GM19438 (cell line): ENCODE data around the gene BAK1.
A peak's percentile ranks its signal among the peaks of the same experiment; 100 is the strongest.

ENCODE experiments used
- ATAC-seq: cut with Tn5 transposase; IDR thresholded peaks from one replicate; pipeline ENCODE4 v1.9.1; 2021; ENCODE audit warnings: low read depth; ENCODE audit not compliant: unreplicated experiment

BAK1 gene

DNA sequence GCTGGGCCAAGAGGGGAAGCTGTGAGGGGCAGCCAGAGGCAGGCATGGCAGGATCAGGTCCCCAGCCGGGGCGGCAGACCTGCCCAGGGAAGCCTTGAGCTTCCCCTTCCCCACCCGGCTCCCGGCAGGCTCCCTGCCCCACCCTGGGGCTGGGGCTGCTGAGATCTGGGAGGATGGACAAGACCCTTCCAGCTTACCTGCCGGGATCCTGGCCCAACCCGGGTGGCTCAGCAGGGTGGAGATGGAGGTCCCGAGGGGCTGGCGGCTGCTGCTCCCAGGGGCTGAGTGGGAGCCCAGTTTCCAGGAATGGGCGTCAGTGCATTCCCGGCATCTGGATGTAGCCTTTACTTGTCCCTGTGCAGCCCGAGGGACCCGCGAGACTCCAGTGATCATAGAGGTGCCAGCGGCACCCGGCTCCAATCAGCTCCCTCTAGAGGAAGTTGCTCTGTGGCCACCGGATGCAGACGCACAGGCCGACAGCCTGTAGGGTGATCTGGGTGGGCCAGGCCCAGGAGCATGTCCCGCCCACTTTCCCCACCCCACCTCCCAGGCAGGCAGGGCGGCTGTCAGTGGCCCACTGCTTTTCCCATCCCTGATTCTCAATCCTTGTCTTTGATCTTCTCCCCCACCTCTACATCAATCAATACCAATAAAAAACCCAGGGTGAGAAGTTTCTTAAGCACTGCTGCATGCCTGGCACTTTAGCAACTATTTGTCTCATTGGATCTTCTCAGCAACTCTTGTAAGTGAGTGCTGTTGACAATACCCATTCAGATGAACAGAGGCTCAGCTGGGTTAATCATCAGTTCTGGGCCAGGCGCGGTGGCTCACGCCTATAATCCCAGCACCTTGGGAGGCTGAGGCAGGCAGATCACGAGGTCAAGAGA is at the start of gene BAK1:
BAK1 (minus strand) TSS at position 449 of the 887 bp plus-strand sequence. CDS start 2,672 bp downstream, outside the sequence.
- peak; percentile 79 for ATAC-seq

DNA sequence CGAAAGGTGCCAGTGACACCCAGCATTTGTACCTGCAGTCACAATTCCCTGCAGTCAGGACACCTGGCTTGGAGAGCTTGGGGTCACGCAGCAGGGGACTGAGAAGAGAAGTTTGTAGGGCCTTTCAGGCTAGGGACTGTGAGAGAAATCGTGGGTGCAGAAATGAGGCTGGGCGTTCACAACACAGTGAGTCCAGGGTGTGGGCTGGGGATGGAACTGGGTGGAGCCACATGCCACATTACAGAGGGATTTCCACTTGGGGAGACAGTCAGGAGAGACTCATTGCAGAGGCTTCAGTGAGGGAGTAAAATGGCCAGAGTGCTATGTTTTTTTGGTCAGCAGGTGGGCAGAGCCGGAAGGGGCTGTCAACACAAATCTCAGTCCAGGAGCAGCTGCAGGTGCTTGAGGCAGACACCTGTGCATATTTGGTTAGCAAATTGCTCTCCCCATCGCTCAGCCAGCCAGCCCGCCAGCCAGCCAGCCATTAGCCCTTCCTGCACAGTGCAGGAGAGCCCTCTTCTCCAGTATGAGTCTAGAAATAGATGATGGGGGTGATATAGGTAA is 48.4 kb upstream of the BAK1 start:
- no peak for ATAC-seq

DNA sequence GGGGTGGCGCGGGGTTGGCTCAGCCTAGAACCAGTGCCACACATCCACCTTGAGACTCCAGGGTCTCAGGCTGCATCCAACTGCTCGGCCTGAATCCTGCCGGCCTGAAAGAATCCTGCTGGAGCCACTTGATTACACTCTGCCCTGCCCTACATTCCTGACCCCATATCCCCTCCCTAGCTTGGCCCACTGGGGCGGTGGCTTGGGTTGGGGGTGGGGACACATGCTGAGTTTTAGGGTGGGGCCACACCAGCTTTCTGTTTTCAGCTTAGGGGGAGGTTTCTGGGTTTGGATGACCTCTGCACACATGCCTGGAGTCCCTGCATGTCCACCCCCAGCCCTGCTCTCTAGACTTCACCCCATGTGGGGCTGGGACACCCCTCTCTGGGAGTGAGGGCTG is 47.8 kb upstream of the BAK1 start:
- no peak for ATAC-seq

DNA sequence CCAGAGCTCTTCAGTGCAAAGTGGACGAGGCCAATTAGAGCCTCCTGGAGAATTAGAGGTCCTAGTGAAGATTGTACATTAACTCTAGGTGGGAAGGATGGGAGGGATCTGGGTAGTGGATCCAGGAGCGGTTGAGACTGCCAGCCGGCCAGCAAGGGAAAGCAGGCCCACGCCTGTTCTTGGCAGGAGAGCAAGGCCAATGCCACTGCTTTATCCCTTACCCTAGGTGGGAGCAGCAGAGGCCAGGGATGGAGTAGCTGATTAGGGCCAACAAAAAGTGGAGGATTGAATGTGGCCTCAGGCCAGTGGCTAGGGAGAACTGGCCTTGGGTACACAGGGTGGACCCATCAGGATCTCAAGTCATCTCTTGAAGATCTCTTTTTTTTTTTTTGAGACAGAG is 44.8 kb upstream of the BAK1 start:
- no peak for ATAC-seq

DNA sequence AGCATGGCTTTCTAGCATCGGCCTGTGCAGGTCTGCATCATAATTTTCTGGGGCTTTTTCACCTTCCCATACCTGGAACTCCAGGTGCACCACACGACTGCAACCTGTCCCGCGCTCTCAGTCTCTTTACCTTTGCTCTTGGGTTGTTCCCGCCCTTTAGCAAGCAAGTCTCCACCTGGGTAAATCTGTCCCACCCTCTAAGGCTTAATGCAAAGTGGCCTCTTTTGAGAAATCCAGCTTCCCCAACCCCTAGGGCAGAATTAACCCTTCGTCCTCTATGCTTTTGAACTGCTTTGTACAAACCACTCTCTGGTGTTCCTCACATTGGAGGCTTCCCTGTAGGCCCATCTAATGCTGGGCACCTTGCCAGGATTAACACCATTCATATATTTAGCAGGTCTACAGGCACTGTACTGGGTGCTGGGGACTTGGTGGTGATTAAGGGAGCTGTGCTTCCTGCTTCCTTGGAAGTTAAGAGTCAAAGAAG is 43.9 kb upstream of the BAK1 start:
- ATAC-seq: no peak

DNA sequence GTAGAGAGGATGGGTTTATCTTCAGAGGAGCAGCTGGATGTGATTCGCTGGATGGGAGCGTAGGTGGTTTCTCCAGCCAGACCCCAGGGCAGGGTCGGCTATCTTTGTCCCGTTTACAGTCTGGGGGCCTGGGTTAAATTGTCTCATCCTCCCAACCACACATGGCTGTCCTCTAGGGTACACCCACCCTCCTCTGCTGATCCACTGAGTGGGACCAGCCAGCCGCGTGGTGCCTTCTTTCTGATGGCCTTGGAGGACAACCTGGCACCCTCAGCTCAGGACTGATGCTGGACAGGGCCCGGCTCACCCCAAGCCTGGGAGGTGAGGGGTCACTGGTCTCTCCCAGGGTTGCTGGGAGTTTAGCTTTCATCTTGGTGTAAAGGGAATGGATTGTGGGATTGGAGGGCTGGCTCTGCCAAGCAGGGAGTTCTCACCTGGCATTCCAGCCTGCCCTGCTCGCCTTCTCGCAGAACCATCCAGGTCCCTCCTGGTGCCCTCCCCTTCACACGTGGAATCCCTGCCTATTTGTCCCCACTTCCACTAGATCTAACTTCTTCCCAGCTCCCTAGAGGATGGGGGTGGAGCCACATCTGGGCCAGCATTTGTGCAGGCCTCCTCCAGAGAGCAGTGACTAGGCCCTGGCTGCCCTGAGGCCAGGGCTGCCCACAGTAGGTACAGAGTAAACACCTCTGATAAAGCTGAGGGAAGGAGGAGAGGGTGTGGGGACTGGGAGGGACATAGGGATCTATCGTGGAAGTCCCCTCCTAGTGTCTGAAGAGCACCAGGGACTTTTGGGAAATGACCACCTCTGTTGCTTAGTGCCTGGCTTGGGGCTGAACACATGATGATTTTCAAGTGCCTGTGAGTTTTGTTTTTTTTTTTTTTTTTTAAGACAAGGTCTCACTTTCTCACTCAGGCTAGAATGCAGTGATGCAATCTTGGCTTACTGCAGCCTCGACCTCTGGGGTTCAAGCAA is 42.7 kb upstream of the BAK1 start:
- no peak for ATAC-seq

DNA sequence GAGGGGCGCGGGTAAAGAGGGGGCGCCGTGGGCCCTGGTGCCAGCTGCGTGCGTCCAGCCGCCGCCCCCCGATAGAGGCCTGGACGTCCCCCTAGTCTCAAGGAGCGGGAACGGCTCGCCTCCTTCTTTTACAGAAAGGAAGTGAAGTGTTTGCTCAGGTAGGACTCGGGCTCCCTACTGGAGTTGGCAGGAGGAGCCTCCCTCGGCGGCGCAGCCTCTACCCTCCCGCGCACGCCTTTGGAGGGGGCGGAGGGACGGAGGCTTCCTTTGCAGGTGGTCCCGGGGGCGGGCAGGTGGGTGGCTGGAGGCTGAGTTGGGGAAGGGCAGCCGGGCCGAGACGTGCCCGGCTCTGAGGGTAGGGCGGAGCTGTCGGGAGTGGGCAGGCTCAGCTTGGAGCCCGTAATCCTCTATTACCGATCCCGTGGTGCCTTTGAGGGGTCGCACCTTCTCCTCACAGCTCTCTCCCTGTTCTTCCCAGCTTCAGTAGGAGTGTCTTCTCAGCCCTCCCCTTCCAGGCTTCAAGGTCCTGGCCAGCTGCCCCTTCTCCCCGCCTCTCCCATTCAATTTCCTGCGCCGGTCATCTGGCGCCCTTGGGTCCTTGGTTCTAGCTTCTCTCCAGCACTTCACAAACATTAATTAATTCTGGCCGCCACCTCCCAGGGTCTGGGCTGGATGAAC is 41.8 kb upstream of the BAK1 start:
- ATAC-seq: no peak

DNA sequence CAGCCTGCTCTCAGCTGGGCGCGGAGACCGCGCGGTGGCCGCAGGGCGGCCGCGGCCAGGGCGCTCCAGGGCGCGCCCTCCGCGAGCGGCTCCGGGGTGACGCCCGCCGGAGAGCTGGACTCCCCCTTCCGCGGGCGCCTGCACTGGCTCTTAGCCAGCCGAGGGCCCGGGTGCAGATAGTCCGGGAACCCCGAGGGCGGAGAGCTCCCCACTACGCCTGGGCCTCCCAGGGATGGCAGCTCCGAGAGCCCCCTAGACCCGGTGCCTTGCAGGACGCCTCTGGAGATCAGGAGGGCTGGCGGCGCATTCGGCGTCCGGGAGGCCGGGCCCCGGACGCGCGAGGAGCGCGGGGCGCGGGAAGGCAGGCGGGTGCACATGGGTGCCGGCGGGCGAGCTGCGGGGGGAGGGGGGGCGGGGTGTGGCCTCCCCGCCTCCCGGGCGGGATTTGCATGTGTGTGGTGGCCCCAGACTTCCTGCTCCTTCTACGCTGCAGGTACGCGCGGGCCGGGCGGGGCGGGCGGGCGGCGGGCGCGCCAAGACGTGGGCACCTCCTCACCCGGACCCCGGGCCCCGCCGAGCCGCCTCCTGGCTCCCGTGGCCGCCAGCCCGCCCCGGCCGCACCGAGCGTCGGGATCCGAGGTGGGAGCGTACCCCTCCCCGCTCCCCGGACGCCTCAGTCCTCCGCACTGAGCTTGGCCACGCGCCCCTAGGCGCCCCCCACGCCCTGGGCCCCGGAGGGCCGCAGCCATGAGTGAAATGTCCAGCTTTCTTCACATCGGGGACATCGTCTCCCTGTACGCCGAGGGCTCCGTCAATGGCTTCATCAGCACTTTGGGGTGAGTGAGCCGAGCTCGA is 41.0 kb upstream of the BAK1 start, which contains the start of gene ITPR3:
ITPR3 (plus strand) TSS at position 467 of the 855 bp plus-strand sequence; CDS start at position 748, 281 bp downstream.
- peak; percentile 72 for ATAC-seq

DNA sequence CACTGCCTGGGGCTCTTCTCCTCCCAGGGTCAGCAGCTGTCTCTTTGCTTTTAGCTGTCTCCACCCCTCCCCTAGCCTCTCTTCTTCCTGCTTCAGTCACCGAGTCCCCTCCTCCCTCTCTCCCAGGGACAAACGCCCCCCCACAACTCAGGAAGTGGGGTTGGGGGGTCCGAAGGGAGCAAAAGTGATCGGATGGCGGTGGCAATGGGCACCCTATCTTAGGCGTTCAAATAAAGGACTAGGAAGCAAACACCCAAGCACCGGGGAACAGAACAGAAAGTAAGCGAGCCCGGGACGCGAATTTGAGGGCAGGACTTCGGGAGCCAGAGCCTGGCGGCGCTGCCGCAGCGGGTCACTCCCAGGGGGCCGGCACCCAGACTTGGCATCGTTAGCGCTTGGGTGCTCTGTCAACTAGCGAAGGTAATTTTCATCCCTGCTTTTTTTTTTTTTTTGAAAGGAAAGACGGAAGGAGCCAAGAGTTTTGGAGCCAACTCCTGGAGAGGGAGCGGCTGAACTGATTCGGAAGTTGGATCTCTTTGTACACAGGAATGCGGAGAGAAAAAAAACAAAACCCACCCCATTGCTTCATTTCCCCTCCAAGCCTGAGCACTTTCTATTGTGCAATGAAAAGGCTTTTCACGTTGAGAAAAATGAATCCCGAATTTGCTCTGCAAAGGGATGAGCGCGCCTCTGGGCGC is 40.2 kb upstream of the BAK1 start:
- ATAC-seq: no peak

DNA sequence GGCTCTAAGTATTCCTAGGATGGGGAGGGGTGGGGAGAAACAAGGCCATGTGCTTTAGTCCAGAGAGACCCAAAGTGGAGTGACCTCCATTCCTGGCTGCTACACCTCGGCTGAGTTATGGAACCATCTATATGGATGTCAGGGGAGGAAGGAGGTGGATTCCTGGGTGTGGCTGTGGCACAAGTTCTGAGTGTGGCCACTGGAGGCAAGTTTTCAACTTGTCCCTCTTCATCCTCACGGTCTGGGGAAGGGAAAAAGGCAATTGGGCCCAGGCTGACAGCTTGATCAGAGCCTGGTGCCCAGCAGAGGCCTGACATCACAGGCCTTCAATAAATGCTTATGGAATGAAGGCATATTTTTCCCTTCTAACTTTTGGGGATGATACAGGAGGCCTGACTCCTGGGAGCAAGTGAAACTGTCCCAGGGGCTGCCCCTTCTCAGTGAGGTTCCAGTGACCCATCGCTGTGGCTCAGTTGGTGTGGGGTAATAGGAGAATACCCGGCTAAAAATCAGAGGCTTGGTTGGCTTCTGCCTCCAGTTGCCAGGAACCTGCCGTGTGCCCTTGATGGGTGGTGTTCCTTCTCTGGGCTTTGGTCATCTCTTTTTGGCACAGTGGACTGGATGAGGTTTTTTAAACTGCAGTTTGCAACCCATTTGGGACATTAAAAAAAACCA is 39.2 kb upstream of the BAK1 start:
- ATAC-seq: no peak

DNA sequence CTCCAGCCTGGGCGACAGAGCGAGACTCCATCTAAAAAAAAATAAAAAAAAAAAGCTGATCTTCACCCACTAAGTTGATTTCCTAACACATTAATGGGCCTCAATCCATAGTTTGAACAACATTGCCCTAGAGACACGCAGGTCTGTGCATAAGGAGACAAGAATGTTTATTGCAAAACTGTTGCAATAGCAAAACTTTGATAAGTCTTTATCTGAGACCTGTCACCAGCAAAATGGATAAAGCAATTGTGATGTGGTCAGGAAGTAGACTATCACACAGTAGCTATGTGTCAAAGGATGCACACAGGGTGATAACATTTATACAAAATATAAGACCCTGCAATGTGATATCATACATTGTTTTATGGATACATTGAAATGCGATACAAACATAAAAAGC is 36.8 kb upstream of the BAK1 start:
- no peak for ATAC-seq

DNA sequence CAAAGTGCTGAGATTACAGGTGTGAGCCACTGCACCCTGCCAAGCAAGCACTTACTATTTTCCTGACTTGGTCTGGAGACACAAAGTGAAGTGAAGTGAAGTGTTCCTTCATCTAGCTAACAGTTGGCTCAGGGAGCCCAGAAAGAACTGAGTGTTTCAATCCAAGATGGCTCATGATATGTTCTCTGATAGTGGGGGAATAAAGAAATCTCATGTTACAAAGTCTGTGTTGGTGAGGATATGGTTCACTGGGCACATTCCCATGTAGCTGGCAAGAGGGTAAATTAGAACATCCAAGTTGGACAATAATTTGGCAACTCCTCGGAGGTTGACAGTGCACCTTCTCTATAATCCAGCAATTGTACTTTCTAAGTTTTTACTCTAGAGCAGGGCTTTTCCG is 36.0 kb upstream of the BAK1 start:
- no peak for ATAC-seq

DNA sequence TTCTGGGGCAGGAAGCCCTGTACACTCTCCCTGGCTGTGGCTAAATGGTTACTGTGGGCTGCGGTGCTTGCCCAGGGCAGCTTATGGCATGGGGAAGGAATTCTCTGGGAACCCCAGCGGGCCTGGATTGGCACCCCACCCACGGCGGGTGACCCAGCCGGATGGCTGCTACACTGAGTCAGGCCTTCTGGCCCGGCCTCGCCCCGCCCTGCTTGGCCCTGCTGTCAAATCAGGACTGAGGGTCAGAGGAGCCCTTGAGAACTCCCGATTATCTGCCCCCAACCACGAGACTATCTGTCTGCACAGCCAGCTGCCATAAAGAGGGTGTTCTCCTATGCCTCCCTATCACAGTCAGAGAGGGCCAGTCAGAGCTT is 33.7 kb upstream of the BAK1 start:
- ATAC-seq: no peak

DNA sequence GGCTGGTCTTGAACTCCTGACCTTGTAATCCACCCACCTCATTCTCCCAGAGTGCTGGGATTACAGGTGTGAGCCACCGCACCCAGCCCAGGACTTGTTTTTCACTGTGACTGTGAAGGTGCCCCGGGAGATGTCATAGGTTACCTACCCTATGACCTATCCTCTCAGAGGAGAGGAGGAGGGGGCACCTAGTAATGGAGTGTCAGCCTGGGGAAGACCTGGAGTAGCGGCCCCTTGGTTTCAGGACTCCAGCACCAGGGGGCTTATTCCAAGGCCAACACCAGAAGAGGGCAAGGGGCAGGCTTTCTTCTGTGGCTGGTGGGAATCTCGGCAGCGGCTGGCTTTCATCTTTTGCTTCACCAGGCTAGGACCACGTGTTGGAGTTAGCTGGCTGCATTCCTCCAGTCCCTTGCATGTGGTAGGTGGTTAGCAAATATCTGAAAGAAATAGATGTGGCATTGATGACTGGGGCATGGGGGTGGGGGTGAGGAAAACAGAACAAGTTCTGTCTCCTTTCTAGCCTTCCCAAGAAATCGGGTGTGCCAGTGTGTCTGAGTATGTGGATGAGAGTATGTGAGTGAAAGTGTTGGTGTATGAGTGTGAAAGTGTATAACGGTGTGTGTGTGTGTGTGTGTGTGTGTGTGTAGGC is 33.2 kb upstream of the BAK1 start:
- ATAC-seq: no peak

DNA sequence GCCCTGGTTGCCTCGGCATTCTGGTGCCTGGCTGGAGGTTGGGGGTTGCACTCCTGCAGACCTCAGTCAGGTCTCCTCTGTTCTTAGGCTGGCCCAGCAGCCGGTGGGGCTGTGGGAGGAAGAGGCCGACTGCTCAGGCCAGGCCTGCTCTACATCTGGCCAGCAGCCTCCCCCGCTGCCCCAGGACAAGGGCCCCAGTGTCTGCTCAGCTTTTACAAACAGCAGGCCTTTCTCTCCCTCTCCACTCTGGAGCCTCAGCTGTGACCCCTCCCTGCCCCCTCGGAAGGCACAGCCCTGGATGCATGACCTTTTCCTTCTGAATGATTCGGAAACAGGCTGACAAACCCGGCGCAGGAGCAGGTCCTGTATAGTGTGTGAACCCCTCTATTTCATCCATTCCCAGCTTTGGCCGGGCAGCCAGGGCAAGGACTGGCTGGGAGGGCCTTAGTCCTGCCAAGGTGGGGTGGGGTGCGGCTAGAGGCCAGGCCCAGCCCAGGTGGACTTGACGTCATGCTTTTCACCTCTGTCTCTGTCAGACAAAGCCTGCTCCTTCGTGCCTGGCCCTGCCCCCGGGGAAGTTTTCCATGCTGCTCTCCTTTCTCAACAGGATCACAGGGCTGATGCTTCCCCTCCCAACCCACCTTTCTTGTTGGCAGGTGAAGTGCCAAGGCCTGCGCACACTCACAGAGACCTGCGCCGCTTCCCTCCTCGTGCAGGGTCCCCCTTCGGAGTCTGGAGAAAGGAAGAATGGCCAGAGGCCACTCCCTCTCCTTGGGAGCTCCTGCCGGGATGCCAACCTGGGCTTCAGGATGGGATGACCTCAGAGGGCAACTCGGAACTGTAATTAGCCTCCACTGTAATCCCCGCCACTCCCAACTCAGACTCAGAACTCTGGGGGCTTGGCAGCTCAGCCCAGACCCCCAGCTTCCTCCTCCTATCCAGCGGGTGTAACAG is 31.0 kb upstream of the BAK1 start:
- ATAC-seq: no peak

DNA sequence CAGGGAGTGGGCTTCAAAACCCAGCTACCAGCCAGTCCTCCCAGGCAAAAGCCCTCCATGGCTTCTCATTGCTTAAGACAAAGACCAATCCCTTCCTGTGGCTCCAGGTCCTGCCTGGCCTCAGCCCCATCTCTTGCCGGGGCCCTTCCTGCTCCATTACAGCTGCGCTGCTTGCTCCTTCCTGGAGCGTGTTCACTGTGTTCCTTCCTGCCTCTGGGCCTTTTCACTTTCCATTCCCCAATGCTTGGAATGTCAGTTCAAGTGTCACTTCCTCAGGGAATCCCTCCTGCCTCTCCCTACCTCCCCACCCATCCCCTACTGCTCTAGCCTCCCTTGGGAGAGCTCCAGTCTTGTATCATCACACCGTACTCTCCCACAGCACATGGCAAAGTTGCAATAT is 30.0 kb upstream of the BAK1 start:
- ATAC-seq: no peak

DNA sequence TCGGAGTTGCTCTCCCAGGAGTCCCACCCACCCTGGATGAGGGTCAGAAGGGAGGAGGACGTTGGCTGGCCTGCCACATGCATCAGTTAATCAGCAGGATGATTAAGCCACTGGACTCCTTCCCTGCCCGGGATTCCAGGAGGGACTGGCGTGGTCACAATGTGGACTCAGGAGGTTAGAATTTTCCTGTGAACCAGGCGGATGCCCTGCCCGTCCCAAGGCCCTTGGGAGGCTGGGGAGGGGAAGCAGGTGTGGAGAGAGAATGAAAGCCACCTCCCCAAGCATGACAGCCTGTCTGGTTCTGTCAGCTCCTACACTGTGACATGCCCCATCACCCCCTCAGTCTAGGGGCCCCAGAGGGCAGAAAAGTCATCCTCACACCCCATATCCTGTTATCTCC is 29.5 kb upstream of the BAK1 start:
- no peak for ATAC-seq
